Suppressor macrophage treated with lipopolysaccharide for 4 hours (primary cell): Measurements from ENCODE around the gene FKBP7.
"Not testable (repeated sequence)": the region's sequence is repeated elsewhere in the genome, so short reads cannot be mapped to it uniquely, and the experiment has no call there.

Experiments
- DNase-seq: peaks from one replicate; pipeline ENCODE4 v3.0.0-alpha.2; 2020

FKBP7 gene

GRCh38 chr2:178478439-178479274 is at the start of gene FKBP7:
Gene FKBP7, minus strand, starts transcription at chr2:178478600. Its CDS starts 101 bp downstream, at chr2:178478499.
- DNase-seq: peak; percentile 90

DNA sequence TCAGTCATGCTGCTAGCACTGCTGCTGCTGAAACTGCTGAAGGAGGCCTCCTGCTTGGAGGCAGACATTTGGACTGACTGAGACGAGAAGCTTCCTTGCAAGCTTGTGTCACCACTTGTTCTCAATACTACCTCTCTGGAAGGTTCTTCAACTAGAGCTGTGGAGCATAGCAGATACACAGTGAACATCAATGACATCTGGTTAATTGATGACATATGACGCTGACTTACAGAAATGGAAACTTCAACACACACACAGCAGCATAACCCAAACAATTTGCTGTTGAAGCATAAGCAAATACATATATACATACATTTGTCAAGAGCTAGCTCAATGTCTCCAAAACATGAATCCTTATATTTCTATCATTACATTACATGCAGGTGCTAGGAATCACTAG is 49.2 kb upstream of the FKBP7 start:
- no peak for DNase-seq

DNA sequence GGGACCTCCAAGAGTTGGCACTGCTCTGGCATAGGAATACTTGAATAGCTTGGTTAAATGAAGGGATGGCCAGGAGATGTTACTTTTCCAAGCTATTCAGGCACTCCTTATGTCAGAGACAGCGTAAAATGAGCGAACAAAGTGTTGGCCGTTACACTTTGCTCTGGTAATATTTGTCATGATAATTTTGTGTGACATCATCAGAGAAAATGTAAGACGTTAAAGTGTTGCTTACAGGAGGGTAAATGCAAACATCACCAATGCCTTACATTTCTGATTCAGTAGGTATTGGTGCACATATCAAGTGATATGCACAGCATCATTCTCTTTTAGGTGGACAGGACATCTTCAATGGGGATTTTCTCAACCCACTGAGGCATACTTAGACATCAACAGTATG is 47.9 kb upstream of the FKBP7 start:
- no peak for DNase-seq

- DNase-seq: not testable (repeated sequence)
Measured at GRCh38 chr2:178525460-178525859, 47.1 kb upstream of the FKBP7 start.

- DNase-seq: not testable (repeated sequence)
Measured at GRCh38 chr2:178525010-178525409, 46.6 kb upstream of the FKBP7 start.

GRCh38 chr2:178523596-178524134 is 45.3 kb upstream of the FKBP7 start:
- peak; percentile 8 for DNase-seq

DNA sequence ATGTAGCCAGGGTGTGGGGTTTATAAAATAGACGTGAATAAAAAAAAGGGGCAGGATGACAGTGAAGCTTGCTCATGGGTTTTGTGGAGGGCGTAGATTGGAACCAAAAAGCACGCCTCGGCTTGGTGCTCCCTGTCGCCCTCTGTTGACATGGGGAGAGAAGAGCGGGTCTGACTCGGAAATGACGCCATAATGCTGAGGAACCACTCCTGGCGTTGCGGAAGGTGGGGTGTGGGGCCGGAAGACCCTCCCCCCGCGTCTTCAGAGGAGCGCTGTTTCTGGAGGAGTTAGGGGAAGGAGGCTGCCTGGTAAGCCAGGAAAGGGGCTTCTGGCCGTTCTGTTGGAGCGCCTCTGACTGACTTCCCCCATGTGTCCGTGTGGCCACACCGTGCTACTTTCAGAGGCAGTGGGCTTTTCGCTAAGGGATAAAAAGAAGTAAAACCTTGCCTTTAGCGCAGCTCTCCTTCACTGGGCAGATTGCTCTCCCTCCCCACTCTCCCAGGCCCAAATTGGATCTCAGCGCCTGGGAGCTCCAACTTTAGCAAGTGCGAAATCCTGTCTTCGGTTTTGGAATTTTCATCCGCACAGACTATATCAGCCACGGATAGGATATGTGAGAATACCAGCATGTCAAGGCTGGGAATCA is 44.7 kb upstream of the FKBP7 start:
- DNase-seq: peak; percentile 85

DNA sequence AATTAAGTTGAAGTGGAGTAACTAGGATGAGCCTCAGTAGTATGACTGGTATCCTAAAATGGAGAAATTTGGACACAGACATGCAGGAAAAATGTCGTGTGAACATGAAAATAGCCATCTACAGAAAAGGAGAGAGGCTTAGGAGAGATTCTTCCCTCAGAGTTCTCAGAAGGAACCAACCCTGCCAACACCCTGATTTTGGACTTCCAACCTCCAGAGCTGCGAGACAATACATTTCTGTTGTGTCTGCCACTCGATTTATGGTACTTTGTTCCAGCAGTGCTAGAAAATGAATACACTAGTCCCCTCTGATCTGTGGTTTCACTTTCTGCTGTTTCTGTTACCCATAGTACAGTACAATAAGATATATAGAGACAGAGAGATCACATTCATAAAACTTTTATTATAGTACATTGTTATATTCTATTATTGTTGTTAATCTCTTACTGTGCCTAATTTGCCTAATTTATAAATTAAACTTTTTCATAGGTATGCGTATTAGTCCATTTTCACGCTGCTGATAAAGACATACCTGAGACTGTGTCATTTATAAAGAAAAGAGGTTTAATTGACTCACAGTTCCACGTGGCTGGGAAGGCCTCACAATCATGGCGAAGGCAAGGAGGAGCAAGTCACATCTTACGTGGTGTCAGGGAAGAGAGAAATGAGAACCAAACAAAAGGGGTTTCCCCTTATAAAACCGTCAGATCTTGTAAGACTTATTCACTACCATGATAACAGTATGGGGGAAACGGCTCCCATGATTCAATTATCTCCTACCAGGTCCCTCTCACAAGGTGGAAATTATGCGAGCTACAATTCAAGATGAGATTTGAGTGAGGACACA is 43.1 kb upstream of the FKBP7 start:
- no peak for DNase-seq

- no peak for DNase-seq
Measured at GRCh38 chr2:178517496-178517895, 39.1 kb upstream of the FKBP7 start.

DNA sequence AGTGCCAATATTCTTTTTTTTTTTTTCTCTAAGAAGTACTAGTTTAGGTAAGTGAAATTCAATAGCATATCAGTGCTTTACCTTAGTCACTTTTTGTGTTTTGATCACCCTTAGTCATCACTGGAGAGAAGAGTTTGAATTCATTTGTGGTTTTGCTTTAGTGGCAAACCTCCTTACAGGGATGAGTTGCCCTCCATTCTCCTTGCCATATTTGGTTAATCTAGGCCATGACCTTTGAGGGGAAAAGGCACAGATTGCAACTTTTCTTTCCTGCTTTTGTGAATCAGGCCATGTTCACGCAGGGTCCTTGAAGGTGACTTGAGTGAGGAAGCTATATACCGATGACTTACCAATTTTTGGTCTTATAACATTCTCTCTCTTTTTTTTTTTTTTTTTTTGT is 36.3 kb upstream of the FKBP7 start:
- no peak for DNase-seq

DNA sequence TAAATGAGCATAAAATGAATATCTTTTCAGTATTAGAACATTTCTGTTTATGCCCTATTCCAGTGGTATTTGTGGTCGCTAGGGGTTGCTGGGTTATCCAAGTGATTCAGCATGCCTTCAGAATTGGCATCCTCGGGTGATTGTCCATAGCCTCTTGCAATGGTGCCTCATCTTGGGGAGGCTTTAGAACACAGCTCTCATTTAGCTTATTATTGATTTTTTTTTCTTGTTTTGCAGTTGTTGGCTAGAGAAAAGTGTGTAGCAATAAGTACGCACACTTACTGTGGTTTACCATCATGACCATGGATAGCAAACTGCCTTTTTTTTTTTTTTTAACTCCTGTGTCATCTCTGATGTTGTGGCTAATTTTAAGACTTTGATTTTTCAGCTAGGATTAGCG is 35.5 kb upstream of the FKBP7 start:
- no peak for DNase-seq

- DNase-seq: no peak
Measured at GRCh38 chr2:178512484-178512883, 34.1 kb upstream of the FKBP7 start.

DNA sequence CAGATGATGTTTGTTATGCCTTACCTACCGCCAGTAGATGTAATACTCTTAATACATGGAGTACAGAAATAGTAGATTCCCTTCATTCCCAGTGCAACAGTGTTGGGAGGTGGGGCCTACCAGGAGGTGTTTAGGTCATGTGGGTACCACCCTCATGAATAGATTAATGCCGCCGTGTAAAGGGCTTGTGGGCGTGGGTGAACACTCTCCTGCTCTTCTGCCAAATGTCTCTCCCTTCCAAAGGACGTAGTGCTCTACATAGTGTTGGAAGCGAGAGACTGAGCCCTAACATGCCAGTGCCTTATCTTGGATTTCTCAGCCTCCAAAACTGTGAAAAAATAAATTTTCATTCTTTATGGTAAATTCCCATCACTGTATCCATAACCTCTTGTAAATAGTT is 32.0 kb upstream of the FKBP7 start:
- DNase-seq: no peak

GRCh38 chr2:178508646-178509045 is 30.2 kb upstream of the FKBP7 start:
- no peak for DNase-seq

DNA sequence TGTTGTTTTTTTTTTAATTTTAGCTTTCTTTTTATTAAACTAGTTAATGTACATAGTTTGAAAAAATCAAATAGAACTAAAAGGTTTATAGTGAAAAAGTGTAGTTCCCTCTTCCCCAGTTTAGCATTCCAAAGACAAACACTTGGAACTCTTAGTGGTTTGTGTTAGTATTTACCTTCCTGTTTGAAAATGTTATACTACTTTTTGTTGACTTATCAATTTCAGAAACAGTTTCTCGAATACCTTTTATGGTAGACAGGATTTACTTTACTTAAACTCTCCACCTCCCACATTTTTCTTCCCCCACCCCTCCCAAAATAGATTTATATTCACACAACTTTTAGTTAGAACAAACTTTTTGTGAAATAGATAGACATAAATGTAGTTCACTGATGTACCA is 28.5 kb upstream of the FKBP7 start:
- no peak for DNase-seq

GRCh38 chr2:178506524-178506923 is 28.1 kb upstream of the FKBP7 start:
- DNase-seq: no peak

- no peak for DNase-seq
Measured at GRCh38 chr2:178506101-178506500, 27.7 kb upstream of the FKBP7 start.

- DNase-seq: no peak
Measured at GRCh38 chr2:178502751-178503150, 24.4 kb upstream of the FKBP7 start.

DNA sequence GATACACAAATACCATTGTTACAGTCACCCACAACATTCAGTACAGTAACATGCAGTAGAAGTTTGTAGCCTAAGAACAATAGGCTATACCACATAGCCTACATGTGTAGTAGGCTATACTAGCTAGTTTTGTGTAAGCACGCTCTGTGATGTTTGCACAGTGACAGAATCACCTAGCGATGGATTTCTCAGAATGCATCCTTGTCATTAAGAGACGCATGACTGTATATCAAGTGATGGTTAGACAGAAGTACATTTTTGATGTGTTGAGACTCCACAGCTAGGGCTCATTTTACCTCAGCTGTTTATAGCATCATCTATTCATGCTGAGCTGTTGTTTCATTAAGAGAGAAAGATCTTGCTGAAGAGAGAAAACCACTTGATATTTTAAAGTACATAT is 21.2 kb upstream of the FKBP7 start:
- DNase-seq: no peak

- no peak for DNase-seq
Measured at GRCh38 chr2:178498137-178498536, 19.7 kb upstream of the FKBP7 start.

DNA sequence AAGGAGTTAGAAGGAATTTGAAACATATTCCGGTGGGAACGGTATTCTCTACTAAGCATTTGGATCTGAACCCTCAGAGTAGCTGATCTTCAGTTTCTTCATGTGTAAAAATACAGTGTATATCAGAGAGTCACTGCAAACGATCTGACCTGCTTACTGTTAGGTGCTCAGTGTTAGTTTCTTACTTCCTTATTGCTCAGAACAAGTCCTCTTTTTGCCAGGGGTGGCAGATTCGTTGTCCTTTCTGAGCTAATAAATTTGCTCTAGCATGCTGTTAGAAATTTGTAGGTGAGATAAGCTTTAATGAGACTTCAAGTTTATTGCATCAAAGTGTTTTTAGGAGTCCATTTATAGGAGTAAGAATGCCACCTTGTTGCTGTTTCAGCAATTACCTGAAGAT is 17.6 kb upstream of the FKBP7 start:
- DNase-seq: no peak

DNA sequence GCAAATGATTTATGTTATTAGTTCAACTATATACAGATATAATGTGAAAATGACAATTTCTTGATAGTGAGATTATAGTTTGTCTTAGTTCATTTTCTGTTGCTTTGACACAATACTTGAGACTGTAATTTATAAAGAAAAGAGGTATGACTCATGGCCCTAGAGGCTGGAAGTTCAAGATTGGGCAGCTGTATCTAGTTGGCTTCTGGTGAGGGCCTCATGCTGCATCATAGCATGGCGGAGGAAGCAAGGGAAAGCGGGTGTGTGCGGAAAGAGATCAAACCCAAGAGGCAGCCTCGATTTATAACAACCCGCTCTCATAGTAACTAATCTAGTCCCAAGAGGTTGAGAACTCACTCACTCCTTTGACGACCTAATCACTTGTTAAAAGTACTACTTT is 13.2 kb upstream of the FKBP7 start:
- no peak for DNase-seq

DNA sequence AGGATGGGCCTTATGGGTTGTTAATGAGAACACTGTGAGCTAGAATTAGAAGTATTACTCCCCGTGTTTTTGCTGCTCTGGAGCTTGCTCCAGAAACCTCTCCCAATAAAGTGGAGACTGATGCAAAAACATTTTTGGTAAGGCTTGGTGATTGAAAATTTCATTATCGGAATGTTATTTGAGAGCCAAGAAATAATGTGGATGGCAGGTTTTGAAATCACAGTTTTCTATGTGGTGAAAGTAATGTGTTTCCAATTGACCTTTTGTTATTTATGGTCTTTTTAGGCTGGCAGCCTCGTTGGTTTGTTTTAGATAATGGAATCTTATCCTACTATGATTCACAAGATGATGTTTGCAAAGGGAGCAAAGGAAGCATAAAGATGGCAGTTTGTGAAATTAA is 7.0 kb upstream of the FKBP7 start:
- DNase-seq: no peak
